A549 treated with ZK216348 at 1 μM for 4 hours (cell line): ENCODE measurements around the gene TRIM25. TPM values are rescaled to one million over a fixed set of nuclear protein-coding genes. Genes with fewer than 3 reads are reported as not detected.

Experiments
- total RNA-seq: library from RNA; stranded (reverse); fragments of 200-300 nt; extraction: Qiagen RNA extraction; gene quantifications from 5 replicates; pipeline ENCODE4 v1.2.3, GENCODE V29; 2022; ENCODE audit warnings: low read depth

The TRIM25 gene, protein sequence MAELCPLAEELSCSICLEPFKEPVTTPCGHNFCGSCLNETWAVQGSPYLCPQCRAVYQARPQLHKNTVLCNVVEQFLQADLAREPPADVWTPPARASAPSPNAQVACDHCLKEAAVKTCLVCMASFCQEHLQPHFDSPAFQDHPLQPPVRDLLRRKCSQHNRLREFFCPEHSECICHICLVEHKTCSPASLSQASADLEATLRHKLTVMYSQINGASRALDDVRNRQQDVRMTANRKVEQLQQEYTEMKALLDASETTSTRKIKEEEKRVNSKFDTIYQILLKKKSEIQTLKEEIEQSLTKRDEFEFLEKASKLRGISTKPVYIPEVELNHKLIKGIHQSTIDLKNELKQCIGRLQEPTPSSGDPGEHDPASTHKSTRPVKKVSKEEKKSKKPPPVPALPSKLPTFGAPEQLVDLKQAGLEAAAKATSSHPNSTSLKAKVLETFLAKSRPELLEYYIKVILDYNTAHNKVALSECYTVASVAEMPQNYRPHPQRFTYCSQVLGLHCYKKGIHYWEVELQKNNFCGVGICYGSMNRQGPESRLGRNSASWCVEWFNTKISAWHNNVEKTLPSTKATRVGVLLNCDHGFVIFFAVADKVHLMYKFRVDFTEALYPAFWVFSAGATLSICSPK
- total RNA-seq: 55.7 to 81.4 TPM (median 66.0 TPM) in 5 replicates

DNA sequence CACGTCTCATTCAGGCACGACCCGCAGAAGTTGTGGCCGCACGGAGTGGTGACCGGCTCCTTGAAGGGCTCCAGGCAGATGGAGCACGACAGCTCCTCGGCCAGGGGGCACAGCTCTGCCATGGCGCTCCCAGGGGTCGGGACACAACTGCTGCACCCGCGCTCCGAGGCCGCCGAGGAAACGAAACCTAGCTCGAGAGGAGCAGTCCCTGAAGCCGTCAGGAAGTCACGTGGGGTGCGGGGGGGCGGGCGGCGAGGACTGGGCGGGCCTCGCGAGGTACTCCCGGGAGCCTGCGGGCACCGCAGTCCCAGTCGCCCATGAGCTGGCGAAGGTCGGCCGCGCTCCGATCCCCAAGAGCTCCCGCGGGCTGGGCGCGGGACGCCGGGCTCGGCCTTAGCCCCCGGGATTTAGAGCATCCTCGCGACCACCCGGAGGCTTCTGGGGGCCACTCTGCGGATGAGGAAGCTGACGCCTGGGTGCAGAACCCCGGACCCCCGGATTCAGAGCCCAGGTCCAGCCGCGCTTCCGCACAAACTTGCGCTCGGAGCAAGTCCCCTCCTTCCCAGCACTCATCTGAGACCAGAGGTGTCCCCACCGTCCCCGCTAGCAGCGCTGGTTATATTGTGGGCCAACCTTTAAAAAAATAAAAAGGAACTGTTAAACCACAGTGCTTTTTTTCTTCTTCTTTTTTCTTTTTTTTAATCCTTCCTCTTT, at the start of gene TRIM25:
TRIM25 (minus strand) TSS at position 183 of the 714 bp plus-strand sequence; CDS start at position 122, 61 bp downstream.

DNA sequence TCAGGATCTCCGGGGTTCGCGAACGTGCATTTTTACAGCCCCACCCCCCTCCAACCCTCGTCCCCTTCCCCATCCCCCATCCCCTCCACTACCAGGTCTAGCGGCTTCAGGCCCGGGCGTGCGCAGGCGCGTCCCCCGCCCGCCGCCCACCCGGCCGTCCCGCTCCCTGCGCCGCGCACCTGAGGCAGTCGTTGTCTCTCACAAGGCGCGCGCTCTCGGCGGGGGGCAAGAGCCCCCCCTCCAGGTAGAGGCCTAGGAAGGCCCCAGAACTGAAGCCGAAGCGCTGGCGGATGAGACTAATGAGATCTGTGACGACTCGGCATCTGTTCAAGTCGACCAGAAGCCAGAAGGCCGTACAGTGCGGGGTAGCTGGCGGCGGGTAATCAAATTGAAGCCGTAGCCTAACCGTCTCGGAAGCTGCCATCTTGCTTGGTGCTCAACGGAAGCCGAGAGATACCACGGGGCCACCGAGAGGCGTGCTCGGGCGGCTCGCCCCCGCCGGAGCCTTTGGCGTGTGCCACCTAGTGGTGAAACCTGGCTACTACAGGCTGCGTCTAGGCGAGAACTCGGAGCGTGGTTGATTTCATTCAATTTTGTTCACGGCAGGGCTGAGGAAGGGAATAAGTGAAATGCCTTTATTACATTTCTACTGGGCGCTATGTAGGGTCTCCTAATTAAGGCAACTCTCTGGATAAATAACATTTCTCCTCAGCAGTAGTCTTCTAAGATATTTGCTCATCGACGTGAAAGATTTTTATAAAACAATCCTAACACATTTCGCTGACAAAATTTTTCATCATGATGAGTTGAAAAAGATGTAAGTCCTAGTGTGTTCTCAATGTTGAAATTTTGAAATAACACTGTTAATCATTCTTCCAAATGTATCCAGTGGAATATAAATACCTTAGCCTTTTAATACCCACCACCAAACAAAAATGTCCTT, 47.0 kb upstream of the TRIM25 start, which contains the start of gene COIL:
COIL (minus strand) TSS at position 455 of the 943 bp plus-strand sequence; CDS start at position 424, 31 bp downstream.

Other genes starting within 250 kb of the TRIM25 start
- 1.3 to 2.8 TPM (median 2.4 TPM) in 5 replicates for gene C17orf67, start 80.1 kb downstream of the TRIM25 start, total RNA-seq
- 1.8 to 4.9 TPM (median 3.8 TPM) in 5 replicates for gene DGKE, start 79.9 kb downstream of the TRIM25 start, total RNA-seq
- gene COIL, start 47.0 kb upstream of the TRIM25 start, total RNA-seq: 14.9 to 21.2 TPM (median 17.9 TPM) in 5 replicates
- 39.1 to 41.2 TPM (median 40.4 TPM) in 5 replicates for gene SCPEP1, start 64.1 kb upstream of the TRIM25 start, total RNA-seq
- gene AKAP1, start 171.2 kb upstream of the TRIM25 start, total RNA-seq: 47.1 to 55.4 TPM (median 54.1 TPM) in 5 replicates